HG03108 (cell line): ENCODE data around the gene BICD1.
"Not testable (repeated sequence)": the region's sequence is repeated elsewhere in the genome, so short reads cannot be mapped to it uniquely, and the experiment has no call there.

ENCODE experiments used
- ATAC-seq: cut with Tn5 transposase; IDR thresholded peaks from one replicate; pipeline ENCODE4 v1.9.1; 2021; ENCODE audit warnings: moderate library complexity; ENCODE audit not compliant: unreplicated experiment

Gene BICD1

DNA sequence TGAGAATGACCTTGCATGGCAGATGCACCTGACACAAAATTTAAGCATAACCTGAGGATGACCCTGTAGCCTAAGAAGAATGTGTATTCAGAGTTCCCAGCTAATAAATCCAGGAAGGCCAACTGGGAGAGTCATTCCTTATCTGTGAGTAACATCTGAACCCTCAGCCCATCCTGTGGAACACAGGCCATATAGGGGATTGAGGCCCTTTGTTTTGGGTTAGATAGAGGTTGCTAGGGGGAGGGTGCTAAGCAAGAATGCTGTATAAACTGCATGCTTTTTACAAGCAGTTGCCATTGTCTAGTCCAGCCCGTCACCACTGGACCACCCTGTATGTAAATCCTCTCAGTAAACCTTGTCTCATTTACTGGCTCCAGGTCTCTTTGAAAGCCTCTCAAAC lies 77.0 kb downstream of the BICD1 start:
- ATAC-seq, result no peak

GRCh38 chr12:32187127-32187526 lies 80.5 kb downstream of the BICD1 start:
- ATAC-seq, result not testable (repeated sequence)

GRCh38 chr12:32191445-32191844 lies 84.8 kb downstream of the BICD1 start:
- ATAC-seq, result no peak

GRCh38 chr12:32196250-32197198 lies 89.9 kb downstream of the BICD1 start:
- no peak for ATAC-seq

- no peak for ATAC-seq
Observed at GRCh38 chr12:32197421-32197820, 90.8 kb downstream of the BICD1 start.

- no peak for ATAC-seq
Observed at GRCh38 chr12:32198555-32198954, 91.9 kb downstream of the BICD1 start.

GRCh38 chr12:32201096-32201495 lies 94.4 kb downstream of the BICD1 start:
- no peak for ATAC-seq

- ATAC-seq, result no peak
Observed at GRCh38 chr12:32201976-32202375, 95.3 kb downstream of the BICD1 start.

- ATAC-seq, result no peak
Observed at GRCh38 chr12:32205731-32206130, 99.1 kb downstream of the BICD1 start.

DNA sequence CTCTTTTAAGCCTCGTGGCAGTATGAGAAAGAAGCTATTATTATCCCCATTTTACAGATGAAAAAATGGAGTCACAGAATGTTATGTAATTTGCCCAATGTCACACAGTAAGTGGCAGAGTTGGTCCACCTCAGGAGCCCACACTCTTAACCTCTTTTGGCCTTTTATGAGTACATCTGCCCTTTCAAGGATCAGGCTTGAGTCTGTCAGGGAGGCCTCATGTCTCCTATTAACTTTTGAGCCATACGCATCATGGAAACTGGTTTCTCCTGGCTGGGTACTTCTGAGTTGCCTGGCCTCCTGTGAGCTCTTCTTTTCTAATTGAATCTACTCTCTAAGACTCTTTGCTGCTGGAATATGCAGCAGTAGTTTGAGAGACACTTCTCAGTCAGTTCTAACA lies 101.7 kb downstream of the BICD1 start:
- ATAC-seq, result no peak

GRCh38 chr12:32211066-32211899 lies 104.6 kb downstream of the BICD1 start:
- ATAC-seq, result no peak

- ATAC-seq, result no peak
Observed at GRCh38 chr12:32211900-32212156, 105.2 kb downstream of the BICD1 start.

DNA sequence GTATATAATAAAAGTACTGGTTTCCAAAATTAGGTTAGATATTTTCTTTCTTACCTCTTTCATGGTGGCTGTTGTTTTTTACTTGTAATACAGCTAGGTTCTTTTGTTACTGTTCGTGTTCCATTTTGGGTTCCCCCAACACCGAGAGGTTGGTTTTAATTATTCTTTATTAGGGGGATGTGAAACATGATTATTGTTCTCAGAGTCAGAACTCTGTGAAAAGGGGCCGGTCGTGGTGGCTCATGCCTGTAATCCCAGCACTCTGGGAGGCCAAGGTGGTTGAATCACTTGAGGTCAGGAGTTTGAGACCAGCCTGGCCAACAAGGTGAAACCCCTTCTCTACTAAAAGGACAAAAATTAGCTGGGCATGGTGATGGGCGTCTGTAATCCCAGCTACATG lies 108.1 kb downstream of the BICD1 start:
- ATAC-seq, result no peak

DNA sequence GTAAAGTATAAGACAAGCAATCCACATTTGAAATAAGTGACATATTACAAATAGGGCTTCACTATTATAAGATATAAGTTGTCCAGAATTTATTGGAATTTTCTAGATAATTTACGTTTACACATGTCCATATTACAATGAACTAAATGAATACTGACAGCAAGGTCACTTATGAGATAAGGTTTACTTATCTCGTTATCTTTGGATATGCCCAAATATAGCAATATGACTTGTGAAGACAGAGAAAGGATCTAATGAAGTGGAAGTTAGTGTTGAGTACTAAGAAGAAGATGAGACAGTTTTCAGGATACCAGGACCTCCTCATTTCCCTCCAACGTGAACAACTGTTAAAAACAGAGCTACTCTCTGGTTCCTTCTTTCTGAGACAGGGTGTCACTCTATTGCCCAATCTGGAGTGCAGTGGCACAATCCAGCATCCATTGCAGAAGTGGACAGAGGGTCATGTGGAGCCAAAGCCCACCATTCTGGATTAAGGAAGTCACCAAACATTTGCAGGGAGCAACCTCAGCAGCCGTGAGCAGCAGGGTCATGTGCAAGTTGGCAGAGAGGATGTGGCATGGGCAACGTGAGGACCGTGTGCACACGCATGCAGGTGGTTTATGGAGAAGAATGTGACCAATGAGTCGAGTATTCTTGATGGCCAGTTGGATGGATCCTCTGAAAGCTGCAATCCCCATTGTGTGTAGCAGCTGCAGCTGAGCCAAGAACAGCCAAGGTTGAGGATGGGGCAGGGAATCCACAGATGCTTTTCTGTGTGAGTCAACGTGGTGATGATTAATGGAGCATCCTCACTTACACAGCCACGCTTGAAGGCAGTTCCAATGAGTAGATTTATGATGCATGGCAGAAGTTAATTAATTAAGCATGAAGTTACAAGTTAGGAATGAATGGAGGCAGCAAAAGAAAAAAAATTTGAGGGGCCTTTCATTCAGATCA lies 111.0 kb downstream of the BICD1 start:
- no peak for ATAC-seq

DNA sequence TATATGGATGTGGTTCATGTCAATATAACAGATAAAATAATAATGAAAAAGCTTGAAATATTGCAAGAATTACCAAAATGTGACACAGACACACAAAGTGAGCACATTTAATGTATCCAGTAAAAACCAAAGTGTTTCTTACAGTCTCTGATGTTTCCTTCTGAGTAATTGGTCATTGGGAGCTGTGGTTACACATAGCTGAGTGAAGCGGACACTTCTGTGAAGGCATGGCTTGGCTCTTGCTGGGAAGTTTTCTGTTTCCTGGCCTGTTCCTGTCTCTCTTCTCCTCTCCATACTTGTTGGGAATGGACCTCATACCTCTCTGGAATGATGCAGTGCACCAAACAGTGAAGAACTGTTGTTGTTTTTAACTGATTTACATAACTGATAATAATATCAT lies 117.3 kb downstream of the BICD1 start:
- no peak for ATAC-seq

- no peak for ATAC-seq
Observed at GRCh38 chr12:32226768-32227167, 120.1 kb downstream of the BICD1 start.

DNA sequence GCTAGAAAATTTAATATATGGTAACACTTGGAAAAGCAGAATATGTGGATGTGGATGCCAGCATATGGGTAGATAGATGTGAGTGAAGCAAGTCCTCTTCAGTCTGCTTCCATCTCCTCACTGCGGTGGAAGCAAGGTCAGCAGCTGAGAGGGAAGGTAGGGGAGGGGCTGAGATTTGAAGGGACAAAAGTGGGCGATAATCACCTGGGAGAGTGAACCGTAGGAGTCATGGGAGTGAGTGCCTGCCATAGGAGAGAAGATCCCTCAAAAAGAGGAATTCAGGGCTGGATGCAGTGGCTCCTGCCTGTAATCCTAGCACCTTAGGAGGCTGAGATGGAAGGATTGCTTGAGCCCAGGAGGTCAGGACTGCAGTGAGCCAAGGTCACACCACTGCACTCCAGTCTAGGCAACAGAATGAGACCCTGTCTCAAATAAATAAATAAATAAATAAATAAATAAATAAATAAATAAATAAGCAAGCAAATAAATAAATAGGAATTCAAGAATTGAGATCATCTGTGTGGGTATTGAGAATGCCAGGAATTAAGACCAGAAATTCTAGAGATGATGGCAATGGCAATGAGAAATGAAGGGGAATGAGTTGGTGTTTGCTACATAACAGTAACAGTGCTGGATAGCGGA lies 123.4 kb downstream of the BICD1 start:
- ATAC-seq, result no peak

DNA sequence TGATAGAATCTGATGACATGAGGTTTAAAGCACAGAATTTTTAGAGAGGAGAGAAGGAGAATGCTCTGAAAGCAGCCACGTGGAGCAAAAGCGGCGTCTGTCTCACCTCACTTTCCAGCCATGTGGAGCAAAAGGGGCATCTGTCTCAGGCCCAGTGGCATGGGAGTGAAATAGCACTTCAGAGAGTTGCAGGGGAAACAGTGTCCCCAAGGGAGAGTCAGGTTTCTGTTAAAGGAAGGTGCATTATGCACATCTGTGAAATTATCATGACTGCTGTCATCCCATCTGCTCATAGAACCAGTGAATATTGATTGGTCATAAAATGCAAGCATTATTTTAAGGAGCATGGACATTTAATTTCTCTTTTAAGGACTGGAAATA lies 124.0 kb downstream of the BICD1 start:
- no peak for ATAC-seq

GRCh38 chr12:32231361-32231760 lies 124.7 kb downstream of the BICD1 start:
- ATAC-seq, result not testable (repeated sequence)

- ATAC-seq, result no peak
Observed at GRCh38 chr12:32233568-32233967, 126.9 kb downstream of the BICD1 start.

DNA sequence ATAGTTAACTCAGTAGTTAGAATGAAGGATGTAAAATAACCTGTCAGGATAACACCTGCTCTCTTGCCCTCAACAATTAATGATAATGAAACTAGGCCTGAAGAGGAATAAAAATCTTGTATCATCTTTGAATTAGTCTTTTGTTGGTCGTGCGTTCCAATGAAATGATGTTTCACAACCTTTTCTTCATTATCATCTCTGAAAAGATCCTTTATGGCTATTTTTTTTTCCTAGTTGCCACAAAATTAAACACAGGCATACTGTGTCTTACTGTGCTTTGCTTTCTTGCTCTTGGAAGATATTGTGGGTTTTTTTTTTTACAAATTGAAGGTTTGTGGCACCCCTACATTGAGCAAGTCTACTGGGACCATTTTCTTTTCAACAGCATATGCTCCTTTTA lies 128.6 kb downstream of the BICD1 start:
- ATAC-seq, result no peak
